Measurements from ENCODE around the gene TOP3B. TPM values are rescaled to one million over a fixed set of nuclear protein-coding genes. Genes with fewer than 3 reads are reported as not detected.

The TOP3B gene
- total RNA-seq, 1 experiment from 2014 or later: 42.4 TPM

- no TSS peak for BruUV-seq (replicated peaks)
- POLR2A ChIA-PET (ENCODE audit: unreplicated experiment): no interaction called here
- Histone ChIP-seq H3K9me3 (ENCODE audit: low read length) (no peaks in the 10 kb centered on the region), H3K27ac (ENCODE audit: low read length) (no peak overlapping the region), H3F3A (ENCODE audit: low read length, unreplicated experiment) (no peaks in the 10 kb centered on the region), H3K36me3 (ENCODE audit: low read depth, low read length) (peaks cover 13% of the 10 kb centered on the region), H3K27me3 (ENCODE audit: low read length) (no peaks in the 10 kb centered on the region), H2AFZ (ENCODE audit: low read length) (no peak overlapping the region), H3K4me3 (ENCODE audit: low read length) (no peak overlapping the region), H4K20me1 (ENCODE audit: low read length) (no peaks in the 10 kb centered on the region), H3K4me1 (ENCODE audit: insufficient read depth, low read length) (no peaks in the 10 kb centered on the region), H3K9me2 (replicated peaks; ENCODE audit: low read length) (no peaks in the 10 kb centered on the region), H3K4me2 (ENCODE audit: low read length) (no peak overlapping the region), H3K9ac (ENCODE audit: low read length) (no peak overlapping the region), H3K79me2 (ENCODE audit: low read length) (no peaks in the 10 kb centered on the region)
- CTCF ChIA-PET: no interaction called here
- DNase-seq (no peak), ATAC-seq (no peak)
- intact Hi-C loops (cut with micrococcal nuclease): no loop called here
- TF ChIP-seq EZH2 (IDR thresholded peaks at IDR 0.05; ENCODE audit: low read length, unreplicated experiment): no peak
- no peak for TF ChIP-seq EZH2phosphoT487 (IDR thresholded peaks at IDR 0.05; ENCODE audit: borderline replicate concordance, low read length)
- TF ChIP-seq, protein P1, sequence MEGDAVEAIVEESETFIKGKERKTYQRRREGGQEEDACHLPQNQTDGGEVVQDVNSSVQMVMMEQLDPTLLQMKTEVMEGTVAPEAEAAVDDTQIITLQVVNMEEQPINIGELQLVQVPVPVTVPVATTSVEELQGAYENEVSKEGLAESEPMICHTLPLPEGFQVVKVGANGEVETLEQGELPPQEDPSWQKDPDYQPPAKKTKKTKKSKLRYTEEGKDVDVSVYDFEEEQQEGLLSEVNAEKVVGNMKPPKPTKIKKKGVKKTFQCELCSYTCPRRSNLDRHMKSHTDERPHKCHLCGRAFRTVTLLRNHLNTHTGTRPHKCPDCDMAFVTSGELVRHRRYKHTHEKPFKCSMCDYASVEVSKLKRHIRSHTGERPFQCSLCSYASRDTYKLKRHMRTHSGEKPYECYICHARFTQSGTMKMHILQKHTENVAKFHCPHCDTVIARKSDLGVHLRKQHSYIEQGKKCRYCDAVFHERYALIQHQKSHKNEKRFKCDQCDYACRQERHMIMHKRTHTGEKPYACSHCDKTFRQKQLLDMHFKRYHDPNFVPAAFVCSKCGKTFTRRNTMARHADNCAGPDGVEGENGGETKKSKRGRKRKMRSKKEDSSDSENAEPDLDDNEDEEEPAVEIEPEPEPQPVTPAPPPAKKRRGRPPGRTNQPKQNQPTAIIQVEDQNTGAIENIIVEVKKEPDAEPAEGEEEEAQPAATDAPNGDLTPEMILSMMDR (conservative IDR thresholded peaks at IDR 0.05; ENCODE audit: low read depth, low read length): no peak
Observed at GRCh38 chr22:21968452-21969129, 14.0 kb downstream of the TOP3B start.

GRCh38 chr22:21967693-21968271 lies 14.8 kb downstream of the TOP3B start:
- Histone ChIP-seq H3K27me3 (ENCODE audit: low read length) (no peaks in the 10 kb centered on the region), H2AFZ (ENCODE audit: low read length) (no peak overlapping the region), H3K27ac (ENCODE audit: low read length) (no peak overlapping the region), H4K20me1 (ENCODE audit: low read length) (no peaks in the 10 kb centered on the region), H3K9me3 (ENCODE audit: low read length) (no peaks in the 10 kb centered on the region), H3K36me3 (ENCODE audit: low read depth, low read length) (peaks cover 13% of the 10 kb centered on the region), H3K9me2 (replicated peaks; ENCODE audit: low read length) (no peaks in the 10 kb centered on the region), H3K4me3 (ENCODE audit: low read length) (no peak overlapping the region), H3K79me2 (ENCODE audit: low read length) (no peaks in the 10 kb centered on the region), H3F3A (ENCODE audit: low read length, unreplicated experiment) (no peaks in the 10 kb centered on the region), H3K4me1 (ENCODE audit: insufficient read depth, low read length) (no peaks in the 10 kb centered on the region), H3K4me2 (ENCODE audit: low read length) (no peak overlapping the region), H3K9ac (ENCODE audit: low read length) (no peak overlapping the region)
- DNase-seq (no peak), ATAC-seq (no peak)
- POLR2A ChIA-PET (ENCODE audit: unreplicated experiment): no interaction called here
- no TSS peak for BruUV-seq (replicated peaks)
- CTCF ChIA-PET: no interaction called here
- intact Hi-C loops (cut with micrococcal nuclease): no loop called here
- TF ChIP-seq, protein P1 (conservative IDR thresholded peaks at IDR 0.05; ENCODE audit: low read depth, low read length): no peak
- no peak for TF ChIP-seq EZH2 (IDR thresholded peaks at IDR 0.05; ENCODE audit: low read length, unreplicated experiment)
- TF ChIP-seq EZH2phosphoT487 (IDR thresholded peaks at IDR 0.05; ENCODE audit: borderline replicate concordance, low read length): no peak

All from PC-3 (cell line).